T47D (cell line): ENCODE results near the gene THRAP3.

ENCODE experiments used
- DNase-seq, 2 experiments: peaks; one replicate each; pipeline versions ENCODE4 v3.0.0 to v3.0.0-alpha.2; 2011 to 2012; ENCODE audit warnings: low read depth in 1 of 2, low spot score in 1 of 2
- JUND ChIP-seq: IDR thresholded peaks from 2 replicates; pipeline ENCODE4 v1.6.1; 2012; ENCODE audit warnings: low read depth
- in situ Hi-C: cut with HindIII; loops from 2 replicates; pipeline ENCODE4 v1.10.0; 2016; ENCODE audit warnings: low sequenced_read_pairs, low pct_unique_long_range_greater_than_20kb

The THRAP3 gene, protein sequence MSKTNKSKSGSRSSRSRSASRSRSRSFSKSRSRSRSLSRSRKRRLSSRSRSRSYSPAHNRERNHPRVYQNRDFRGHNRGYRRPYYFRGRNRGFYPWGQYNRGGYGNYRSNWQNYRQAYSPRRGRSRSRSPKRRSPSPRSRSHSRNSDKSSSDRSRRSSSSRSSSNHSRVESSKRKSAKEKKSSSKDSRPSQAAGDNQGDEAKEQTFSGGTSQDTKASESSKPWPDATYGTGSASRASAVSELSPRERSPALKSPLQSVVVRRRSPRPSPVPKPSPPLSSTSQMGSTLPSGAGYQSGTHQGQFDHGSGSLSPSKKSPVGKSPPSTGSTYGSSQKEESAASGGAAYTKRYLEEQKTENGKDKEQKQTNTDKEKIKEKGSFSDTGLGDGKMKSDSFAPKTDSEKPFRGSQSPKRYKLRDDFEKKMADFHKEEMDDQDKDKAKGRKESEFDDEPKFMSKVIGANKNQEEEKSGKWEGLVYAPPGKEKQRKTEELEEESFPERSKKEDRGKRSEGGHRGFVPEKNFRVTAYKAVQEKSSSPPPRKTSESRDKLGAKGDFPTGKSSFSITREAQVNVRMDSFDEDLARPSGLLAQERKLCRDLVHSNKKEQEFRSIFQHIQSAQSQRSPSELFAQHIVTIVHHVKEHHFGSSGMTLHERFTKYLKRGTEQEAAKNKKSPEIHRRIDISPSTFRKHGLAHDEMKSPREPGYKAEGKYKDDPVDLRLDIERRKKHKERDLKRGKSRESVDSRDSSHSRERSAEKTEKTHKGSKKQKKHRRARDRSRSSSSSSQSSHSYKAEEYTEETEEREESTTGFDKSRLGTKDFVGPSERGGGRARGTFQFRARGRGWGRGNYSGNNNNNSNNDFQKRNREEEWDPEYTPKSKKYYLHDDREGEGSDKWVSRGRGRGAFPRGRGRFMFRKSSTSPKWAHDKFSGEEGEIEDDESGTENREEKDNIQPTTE

DNA sequence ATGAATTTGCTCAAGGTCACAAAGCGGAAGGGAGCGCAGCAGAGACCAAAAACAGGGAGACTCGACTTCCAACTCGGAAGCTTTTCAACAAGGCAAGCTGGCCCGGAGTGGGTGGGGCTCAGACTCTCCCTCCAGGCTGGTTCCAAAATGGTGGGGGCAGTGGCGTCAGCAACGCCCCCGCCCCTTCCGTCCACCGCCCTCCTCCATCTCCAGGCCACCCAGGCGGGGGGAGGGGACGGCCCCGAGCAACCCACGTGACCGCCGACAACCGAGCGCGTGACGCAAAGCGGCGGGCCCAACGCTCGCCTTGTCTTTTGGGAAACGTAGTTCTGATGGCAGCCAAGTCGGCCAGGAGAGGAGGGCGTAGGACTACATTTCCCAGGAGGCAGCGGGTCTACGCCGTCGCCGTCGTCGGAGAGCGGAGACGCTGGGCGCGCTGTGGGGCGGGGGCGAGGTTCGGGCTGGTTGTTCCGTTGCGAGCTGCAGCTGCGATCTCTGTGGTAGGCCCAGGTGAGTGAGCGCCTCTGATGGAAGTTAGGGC is at the start of gene THRAP3:
Gene THRAP3, plus strand, starts transcription at position 448 of the 541 bp plus-strand sequence. CDS start 58,121 bp downstream, outside the sequence.
- in situ Hi-C loops = no loop called here
- no peak for TF ChIP-seq JUND
- DNase-seq = peak; percentile 76 to 98

DNA sequence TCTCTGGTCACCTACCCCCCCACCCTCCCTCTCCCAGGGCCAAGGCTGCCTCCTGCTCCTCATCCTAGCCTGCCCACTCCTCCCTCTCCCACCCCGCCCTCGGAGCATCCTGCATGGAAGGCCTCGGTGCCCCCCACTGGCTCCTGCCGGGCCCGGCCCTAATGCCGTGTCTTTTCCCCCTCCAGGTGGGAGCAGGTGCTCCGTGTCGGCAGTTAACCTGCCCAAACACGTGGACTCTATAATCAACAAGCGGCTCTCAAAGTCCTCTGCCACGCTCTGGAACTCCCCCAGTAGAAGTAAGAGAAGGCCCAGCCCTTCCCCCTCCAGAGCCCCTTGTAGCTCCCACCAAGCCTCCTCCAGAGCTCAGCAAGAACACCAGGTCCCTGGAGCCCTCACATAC is 49.5 kb upstream of the THRAP3 start:
- TF ChIP-seq JUND = no peak
- DNase-seq = no peak
- in situ Hi-C loops = no loop called here

DNA sequence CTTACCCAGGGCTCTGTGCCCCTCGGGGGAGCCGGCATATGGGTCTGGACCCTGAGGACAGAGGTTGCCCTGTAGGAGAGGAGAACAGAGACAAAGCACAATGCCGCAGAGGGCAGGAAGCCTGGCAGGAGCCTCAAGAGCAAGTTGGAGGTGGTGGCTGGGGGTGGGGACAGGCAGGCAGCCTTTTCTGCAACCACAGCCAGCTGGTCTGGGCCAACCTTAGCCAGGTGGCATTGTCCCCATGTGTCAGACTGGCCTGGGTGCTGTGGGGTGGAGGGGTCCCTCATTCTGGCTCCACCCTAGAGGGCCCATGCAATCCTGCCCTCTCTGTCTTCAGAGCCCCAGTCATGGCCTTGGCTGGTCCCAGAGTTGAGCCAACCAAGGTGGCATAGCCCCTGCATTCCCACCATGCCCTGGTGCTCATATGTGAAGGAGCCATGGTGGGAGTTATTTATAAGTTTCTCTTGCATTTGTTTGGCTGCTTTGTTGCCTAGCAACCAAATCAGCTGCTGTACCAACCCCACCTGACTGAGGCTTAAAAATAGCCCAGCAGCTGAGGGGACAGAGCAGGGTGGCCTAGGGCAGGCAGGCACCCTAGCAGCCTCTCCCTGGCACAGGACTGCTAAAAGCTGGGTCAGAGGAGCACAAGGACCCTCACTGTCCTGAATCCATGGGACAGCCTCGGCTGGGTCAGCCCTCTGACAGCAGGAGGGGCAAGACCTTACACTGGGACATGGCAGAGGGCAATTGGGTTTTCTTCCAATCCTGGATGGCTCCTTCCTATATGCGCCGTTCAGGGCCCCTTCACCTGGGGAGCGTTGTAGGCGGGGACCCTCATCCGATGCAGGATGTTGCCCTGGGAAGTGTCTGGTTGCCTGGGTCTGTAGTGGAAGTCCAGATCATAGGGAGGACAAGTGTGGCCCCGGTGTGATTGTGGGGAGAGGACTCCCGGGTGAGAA is 48.8 kb upstream of the THRAP3 start:
- in situ Hi-C loops = no loop called here
- TF ChIP-seq JUND = no peak
- DNase-seq = no peak

DNA sequence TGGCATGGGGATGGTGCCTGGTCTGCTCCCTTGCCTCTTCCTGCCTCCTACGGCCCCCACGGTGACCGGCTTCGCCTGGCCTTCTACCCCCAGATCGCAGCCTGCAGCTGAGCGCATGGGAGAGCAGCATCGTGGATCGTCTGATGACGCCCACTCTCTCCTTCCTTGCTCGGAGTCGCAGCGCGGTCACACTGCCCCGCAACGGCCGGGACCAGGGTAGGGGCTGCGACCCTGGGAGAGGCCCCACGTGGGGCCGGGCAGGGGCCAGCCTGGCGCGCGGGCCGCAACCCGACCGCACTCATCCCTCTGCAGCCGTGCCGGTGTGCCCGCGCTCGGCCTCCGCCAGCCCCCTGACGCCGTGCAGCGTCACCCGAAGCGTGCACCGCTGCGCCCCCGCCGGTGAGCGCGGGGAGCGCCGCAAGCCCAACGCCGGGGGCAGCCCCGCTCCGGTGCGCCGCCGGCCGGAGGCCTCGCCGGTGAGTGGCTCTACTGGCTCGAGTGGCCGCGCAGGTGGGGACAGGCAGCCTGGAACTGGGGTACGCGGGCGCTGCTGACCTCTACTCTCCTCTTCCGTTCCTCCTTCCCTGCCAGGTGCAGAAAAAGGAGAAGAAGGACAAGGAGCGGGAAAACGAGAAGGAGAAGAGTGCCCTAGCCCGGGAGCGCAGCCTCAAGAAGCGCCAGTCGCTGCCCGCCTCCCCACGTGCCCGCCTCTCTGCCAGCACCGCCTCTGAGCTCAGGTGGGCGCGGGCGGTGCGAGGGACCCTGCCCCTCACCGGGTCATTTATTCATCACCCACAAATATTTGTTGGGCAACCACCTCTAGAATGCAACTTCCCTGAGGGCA is 47.9 kb upstream of the THRAP3 start:
- in situ Hi-C loops = no loop called here
- DNase-seq = no peak
- TF ChIP-seq JUND = no peak

DNA sequence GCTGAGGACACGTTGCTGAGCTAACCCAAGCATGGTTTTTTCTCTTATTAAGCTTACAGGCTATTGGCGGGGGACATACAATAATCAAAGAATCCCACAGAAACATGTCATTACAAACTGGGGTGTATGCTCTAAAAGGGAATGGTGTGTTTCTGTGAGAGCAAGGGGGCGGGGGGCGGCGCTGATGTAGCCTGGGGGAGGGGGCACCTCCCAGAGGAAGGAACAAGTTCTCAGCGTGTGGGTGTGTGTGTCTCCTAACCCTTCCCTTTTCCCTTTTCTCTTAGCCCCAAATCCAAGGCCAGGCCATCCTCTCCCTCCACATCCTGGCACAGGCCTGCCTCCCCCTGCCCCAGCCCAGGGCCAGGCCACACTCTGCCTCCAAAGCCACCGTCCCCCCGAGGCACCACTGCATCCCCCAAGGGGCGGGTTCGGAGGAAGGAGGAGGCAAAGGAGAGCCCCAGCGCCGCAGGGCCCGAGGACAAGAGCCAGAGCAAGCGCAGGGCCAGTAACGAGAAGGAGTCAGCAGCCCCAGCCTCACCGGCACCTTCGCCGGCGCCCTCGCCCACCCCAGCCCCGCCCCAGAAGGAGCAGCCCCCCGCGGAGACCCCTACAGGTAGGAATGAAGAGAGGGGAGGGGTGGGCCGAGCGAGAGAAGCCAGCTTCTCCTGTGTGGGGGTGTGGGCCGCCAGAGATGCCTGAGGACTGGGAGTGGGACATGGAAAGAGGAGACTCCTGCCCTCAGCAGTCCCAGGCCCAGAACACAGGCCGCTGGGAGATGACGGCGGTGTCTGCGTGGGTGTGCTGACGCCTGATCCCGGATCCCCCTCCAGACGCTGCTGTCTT is 46.4 kb upstream of the THRAP3 start:
- in situ Hi-C loops = no loop called here
- DNase-seq = no peak
- TF ChIP-seq JUND = no peak

DNA sequence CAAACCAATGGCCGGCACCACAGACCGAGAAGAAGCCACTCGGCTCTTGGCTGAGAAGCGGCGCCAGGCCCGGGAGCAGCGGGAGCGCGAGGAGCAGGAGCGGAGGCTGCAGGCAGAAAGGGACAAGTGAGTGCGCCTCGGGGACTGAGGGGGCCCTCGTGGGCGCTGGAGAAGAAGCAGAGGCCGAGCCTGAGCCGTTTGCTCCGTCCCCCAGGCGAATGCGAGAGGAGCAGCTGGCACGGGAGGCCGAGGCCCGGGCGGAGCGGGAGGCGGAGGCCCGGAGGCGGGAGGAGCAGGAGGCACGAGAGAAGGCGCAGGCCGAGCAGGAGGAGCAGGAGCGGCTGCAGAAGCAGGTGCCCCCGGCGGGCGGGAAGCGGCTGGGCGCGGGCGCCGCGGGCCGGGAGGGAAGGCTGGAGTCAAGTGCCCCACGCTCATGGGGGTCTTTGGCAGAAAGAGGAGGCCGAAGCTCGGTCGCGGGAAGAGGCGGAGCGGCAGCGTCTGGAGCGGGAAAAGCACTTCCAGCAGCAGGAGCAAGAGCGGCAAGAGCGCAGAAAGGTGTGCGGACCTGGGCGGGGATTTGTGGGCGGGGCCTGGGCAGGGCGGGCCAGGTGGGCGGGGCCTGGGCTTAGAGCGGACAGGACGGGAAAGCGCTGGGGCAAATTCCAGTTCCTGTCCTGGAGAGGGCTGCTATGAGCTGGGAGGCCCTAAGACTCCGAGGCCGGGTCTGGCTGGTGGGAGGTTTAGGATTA is 45.6 kb upstream of the THRAP3 start:
- in situ Hi-C loops = no loop called here
- DNase-seq = no peak
- no peak for TF ChIP-seq JUND

DNA sequence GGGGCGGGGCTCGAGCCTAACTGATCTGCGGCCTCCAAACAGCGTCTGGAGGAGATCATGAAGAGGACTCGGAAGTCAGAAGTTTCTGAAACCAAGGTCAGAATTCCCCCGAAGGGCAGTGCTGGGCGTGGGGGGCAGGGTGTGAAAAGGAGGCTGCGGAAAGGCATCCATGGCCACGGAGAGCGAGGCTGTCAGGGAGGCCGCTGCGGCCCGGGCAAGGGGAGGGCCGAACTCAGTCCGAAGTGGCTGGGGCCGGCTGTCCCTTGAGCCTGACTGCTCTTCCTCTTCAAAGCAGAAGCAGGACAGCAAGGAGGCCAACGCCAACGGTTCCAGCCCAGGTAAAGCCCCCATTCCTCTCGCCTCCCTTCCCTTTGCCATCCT is 45.0 kb upstream of the THRAP3 start:
- in situ Hi-C loops = no loop called here
- TF ChIP-seq JUND = no peak
- no peak for DNase-seq

DNA sequence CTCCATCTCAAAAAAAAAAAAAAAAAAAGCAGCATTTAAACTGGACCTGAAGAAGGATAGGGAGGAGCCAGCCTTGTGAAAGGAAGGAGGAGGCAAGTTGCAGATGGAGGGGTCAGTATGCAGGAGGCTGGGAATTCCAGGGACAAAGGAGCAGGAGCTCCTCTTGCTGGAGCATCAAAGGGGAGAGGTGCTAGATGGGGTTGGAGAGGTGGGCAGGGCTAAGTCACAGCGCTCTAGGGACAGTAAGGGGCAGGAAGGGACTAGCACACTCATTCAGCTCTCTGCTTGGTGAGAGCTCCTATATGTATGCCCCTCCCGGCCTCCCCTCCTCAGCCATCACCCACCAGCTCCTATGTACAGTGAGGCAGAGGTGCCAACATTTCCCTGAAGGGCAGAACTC is 41.5 kb upstream of the THRAP3 start:
- in situ Hi-C loops = no loop called here
- no peak for DNase-seq
- TF ChIP-seq JUND = no peak

DNA sequence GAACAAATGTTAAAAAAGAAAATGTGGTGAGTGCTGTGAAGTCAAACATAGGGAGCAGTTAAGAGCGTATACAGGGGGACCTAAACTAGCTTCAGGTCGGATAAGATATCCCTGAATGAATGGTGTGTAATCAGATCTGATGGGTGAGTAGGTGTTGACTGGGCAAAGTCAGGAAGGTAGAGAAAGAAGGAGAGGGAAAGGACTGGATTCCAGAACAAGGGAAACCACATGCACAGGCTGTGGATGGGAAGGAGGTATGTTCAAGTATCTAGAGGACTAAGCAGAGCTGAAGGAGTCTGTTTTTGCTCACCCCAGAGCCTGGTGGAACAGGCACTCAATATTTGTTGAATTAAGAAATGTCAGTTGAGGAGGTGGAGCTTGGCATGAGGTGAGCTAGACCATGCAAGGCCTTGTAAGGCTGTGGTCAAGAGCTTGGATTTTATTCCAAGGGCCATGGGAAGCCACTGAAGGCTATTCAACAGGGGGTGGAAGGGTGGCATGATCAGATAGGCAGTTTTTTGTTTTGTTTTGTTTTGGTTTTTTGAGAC is 40.9 kb upstream of the THRAP3 start:
- DNase-seq = peak in 1 of 2 experiments; percentile 47
- in situ Hi-C loops = no loop called here

More for the DNA sequence above, 40.9 kb upstream of the THRAP3 start:
- no peak for TF ChIP-seq JUND
